HUDEP-2 (cell line): ENCODE measurements around the gene TM2D1.
"Not testable (repeated sequence)": the region's sequence is repeated elsewhere in the genome, so short reads cannot be mapped to it uniquely, and the experiment has no call there.

Experiments
- DNase-seq, 76 experiments: peaks; one replicate each; lab custom pipeline; 2025; ENCODE audit not compliant: unreplicated experiment in 76 of 76; lab: John Stamatoyannopoulos, UW

The TM2D1 gene

GRCh38 chr1:61724813-61725694, at the start of gene TM2D1:
TSS of gene TM2D1 (minus strand) at chr1:61725141. CDS start at chr1:61725120, 21 bp downstream.
- peak in 75 of 76 experiments; percentile 22 to 86 (median 74) for DNase-seq

- DNase-seq, result no peak
These were observed 45.2 kb upstream of the TM2D1 start for GRCh38 chr1:61770131-61770530.

- no peak for DNase-seq
These were observed 33.0 kb upstream of the TM2D1 start for GRCh38 chr1:61757950-61758349.

DNA sequence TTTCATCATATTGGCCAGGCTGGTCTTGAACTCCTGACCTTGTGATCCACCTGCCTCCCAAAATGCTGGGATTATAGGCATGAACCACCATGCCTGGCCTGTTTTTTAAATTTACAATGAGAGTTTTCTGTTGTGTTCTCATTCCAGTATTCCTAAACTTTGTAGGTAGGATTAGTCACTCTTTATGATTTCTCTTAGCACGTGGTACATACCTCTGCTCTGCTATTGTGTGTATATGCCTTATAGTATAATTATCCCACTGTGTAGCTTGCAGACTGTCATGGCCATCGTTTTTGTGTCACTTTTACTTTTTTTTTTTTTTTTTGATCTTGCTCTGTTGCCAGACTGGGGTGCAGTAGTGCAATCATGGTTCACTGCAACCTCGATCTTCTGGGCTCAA, 31.8 kb upstream of the TM2D1 start:
- DNase-seq, result no peak

DNA sequence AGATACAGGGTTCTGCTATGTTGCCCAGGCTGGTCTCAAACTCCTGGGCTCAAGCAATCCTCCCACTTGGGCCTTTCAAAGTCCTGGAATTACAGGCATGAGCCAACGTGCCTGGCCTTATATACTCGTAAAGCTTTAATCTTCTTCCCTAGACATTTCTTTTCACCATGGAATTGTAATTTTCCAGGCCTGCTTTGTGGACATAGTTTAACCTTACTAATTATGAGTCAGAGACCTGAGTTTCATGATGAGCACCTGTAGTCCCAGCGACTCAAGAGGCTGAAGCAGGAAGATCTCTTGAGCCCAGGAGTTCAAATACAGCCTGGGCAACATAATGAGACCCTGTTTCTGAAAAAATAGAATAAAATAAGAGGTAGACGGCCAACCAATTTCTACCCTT, 29.6 kb upstream of the TM2D1 start:
- no peak for DNase-seq

GRCh38 chr1:61753998-61754508, 29.1 kb upstream of the TM2D1 start:
- no peak for DNase-seq

DNA sequence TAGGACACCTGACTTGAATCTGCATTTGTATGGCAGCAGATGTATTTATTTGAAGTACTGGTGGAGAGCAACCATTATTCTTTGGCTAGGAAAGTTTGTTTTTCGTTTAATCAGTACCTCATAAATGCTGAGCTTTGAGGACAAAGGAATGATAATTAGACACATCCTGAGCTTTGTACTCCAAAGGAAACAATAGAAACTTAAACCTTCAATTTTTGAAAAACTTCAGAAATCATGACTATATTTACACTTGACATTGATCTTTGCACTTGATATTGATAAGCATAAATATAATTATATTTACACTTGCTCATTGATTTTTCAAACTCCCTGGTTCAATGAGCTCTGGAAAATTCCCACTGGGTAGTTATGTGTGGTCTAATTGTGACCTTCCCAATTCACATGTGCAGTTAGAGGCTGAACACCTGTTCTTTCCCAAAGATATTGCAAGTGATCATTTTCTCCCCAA, 28.0 kb upstream of the TM2D1 start:
- no peak for DNase-seq

DNA sequence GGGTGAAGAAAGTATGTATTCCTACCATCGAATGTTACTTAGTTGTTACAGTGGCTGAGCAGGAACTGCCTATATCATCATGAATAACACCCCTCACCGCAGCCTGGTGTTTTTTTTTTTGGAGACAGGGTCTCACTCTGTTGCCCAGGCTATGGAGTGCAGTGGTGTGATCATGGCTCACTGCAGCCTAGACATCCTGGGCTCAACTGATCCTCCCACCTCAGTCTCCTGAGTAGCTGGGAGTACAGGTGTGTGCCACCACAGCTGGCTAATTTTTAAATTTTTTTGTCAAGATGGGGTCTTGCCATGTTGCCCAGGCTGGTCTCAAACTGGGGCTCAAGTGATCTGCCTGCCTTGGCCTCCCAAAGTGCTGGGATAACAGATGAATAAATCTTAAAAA, 24.6 kb upstream of the TM2D1 start:
- no peak for DNase-seq

GRCh38 chr1:61748566-61748965, 23.6 kb upstream of the TM2D1 start:
- DNase-seq, result no peak

- DNase-seq, result no peak
These were observed 21.9 kb upstream of the TM2D1 start for GRCh38 chr1:61746813-61747212.

- no peak for DNase-seq
These were observed 19.0 kb upstream of the TM2D1 start for GRCh38 chr1:61743716-61744580.

DNA sequence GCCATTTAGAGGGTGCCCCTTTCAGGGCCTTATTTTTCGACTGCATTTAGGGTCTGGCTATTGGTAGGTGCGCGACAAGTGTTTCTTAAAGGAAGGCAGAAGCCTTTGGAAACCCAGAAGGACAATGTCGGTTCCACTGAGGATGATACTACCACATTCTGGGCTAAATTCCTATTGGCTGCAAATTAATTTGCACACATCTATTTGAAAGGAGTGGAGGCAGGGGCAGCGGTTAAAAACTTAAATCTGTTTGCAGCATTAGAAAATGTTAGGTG, 18.4 kb upstream of the TM2D1 start:
- DNase-seq, result no peak

GRCh38 chr1:61742620-61743430, 17.9 kb upstream of the TM2D1 start:
- DNase-seq, result no peak

GRCh38 chr1:61741711-61742619, 17.0 kb upstream of the TM2D1 start, which contains the start of gene PATJ:
TSS of gene PATJ (plus strand) at chr1:61742480. CDS start at chr1:61762893, 20,413 bp downstream.
- DNase-seq, result no peak

GRCh38 chr1:61740751-61741700, 16.1 kb upstream of the TM2D1 start:
- no peak for DNase-seq

GRCh38 chr1:61732726-61733125, 7.8 kb upstream of the TM2D1 start:
- DNase-seq, result no peak

GRCh38 chr1:61730679-61731078, 5.7 kb upstream of the TM2D1 start:
- DNase-seq, result not testable (repeated sequence)

DNA sequence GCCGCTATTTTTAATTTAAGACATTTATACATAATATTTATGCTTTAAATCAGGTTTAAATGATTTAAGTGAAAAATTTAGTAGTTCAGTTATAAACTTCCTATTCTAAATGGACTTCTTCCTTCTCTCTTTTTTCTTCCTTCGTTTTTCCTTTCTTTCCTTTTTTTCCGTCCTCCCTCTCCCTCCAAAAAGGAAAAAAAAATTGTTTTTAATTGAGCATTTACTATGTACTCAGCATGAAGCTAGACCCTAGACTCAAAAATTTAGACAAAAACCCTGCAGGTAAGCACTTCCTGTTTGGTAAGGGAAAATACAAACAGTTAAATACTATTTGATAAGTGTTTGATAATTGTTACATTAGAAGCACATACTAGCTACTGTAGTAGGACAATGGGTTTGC, 2.6 kb upstream of the TM2D1 start:
- DNase-seq, result no peak

DNA sequence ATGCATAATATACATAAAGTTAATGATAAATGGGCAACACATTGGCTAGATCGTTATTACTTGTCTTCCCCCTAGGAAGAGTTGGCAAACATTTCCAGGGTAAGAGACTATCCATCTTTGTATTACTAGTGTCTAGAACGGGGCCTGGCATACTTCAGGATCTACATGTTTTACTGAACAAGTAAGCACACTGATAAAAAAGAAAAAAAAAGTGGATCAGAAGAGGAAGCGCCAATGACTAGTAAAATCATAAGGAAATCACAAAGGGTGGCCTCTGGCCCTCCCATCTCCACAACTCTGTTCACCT, 482 bp downstream of the TM2D1 start:
- DNase-seq, result no peak
